Fibroblast of lung (primary cell): ENCODE measurements around the gene PYURF. TPM values are rescaled to one million over a fixed set of nuclear protein-coding genes. Genes with fewer than 3 reads are reported as not detected.

ENCODE experiments used
- DNase-seq, 2 donors: peaks; one replicate each; pipeline versions ENCODE4 v3.0.0 to v3.0.0-alpha.2; 2010; ENCODE audit warnings: low read depth in 2 of 2
- H2AFZ ChIP-seq: 2 replicates; pipeline ENCODE4 v1.5.1; 2012; ENCODE audit warnings: low read length, control low read depth, inconsistent platforms
- H3K27ac ChIP-seq: 2 replicates; pipeline ENCODE4 v1.5.1; 2011; ENCODE audit warnings: low read length, control low read depth; ENCODE audit not compliant: insufficient read depth
- H3K27me3 ChIP-seq: 2 replicates; pipeline ENCODE4 v1.5.1; 2011; ENCODE audit warnings: mild to moderate bottlenecking, low read length; ENCODE audit not compliant: control insufficient read depth, insufficient read depth
- H3K36me3 ChIP-seq: 2 replicates; pipeline ENCODE4 v1.5.1; 2011; ENCODE audit warnings: low read length; ENCODE audit not compliant: control insufficient read depth, insufficient read depth
- H3K4me1 ChIP-seq: 2 replicates; pipeline ENCODE4 v1.5.1; 2011; ENCODE audit warnings: low read length; ENCODE audit not compliant: control insufficient read depth, insufficient read depth; ENCODE audit errors: extremely low read depth
- H3K4me2 ChIP-seq: 2 replicates; pipeline ENCODE4 v1.5.1; 2011; ENCODE audit warnings: low read length, control low read depth; ENCODE audit not compliant: insufficient read depth; ENCODE audit errors: extremely low read depth
- H3K4me3 ChIP-seq, 4 experiments: fragments of 200-600 bp in 1 of 4; sonication (generic) in 1 of 4; replicated peaks in 1 of 4; 2 replicates each; pipeline ENCODE4 v1.5.1; 2011 to 2016; ENCODE audit warnings: low read length in 4 of 4, low read depth in 3 of 4, mild to moderate bottlenecking in 3 of 4, control low read depth in 2 of 4, inconsistent platforms in 1 of 4, mixed read lengths in 1 of 4; ENCODE audit not compliant: insufficient read depth in 1 of 4; ENCODE audit errors: control extremely low read depth in 1 of 4
- H3K79me2 ChIP-seq: 2 replicates; pipeline ENCODE4 v1.5.1; 2012; ENCODE audit warnings: mild to moderate bottlenecking, low read length, inconsistent platforms; ENCODE audit not compliant: control insufficient read depth, insufficient read depth
- H3K9ac ChIP-seq: 2 replicates; pipeline ENCODE4 v1.5.1; 2011; ENCODE audit warnings: mild to moderate bottlenecking, low read length, control low read depth; ENCODE audit not compliant: insufficient read depth
- H3K9me3 ChIP-seq: 2 replicates; pipeline ENCODE4 v1.5.1; 2012; ENCODE audit warnings: low read depth, low read length; ENCODE audit not compliant: control insufficient read depth, insufficient read depth
- H4K20me1 ChIP-seq: 2 replicates; pipeline ENCODE4 v1.5.1; 2011; ENCODE audit warnings: low read length; ENCODE audit not compliant: control insufficient read depth, insufficient read depth; ENCODE audit errors: extremely low read depth
- EZH2 ChIP-seq: IDR thresholded peaks from 2 replicates; pipeline ENCODE4 v1.5.1; 2012; ENCODE audit warnings: low read length, control low read depth, mild to moderate bottlenecking; ENCODE audit errors: missing control alignments
- polyA plus RNA-seq, 2 donors: library from polyadenylated mRNA; depleted of rRNA in 1 of 2; stranded (reverse) in 1 of 2; unstranded in 1 of 2; fragments of >200 nt; gene quantifications; 2 replicates each; pipeline ENCODE4 v1.2.1, GENCODE V29; 2011 to 2012; ENCODE audit warnings: missing spikeins in 1 of 2
- total RNA-seq: library from RNA; depleted of rRNA; stranded (reverse); fragments of >200 nt; gene quantifications from 2 replicates; pipeline ENCODE4 v1.2.1, GENCODE V29; 2014
- TF ChIP-seq, protein P1 (sequence below), 2 donors: IDR thresholded peaks in 1 of 2; conservative IDR thresholded peaks in 1 of 2; 1 replicate in 1 of 2; 2 replicates in 1 of 2; pipeline ENCODE4 v1.5.1; 2011 to 2012; ENCODE audit warnings: low read length in 2 of 2, control low read depth in 1 of 2, inconsistent platforms in 1 of 2, low read depth in 1 of 2, mild to moderate bottlenecking in 1 of 2

The PYURF gene
- total and polyA plus RNA-seq, 2 donors (not counting 1 experiment from before 2014, with no cell fraction given): 91.3 to 102 TPM

GRCh38 chr4:88531549-88531948 is 8.0 kb upstream of the PYURF start:
- H3K4me3 ChIP-seq: no peak overlapping the region
- peak overlapping the region; percentile 65 for H2AFZ ChIP-seq
- no peaks in the 10 kb centered on the region for H3K27me3 ChIP-seq
- H3K9ac ChIP-seq: no peak overlapping the region
- no peaks in the 10 kb centered on the region for H3K9me3 ChIP-seq
- peaks cover 3% of the 10 kb centered on the region for H3K79me2 ChIP-seq
- no peak overlapping the region for H3K27ac ChIP-seq
- no peaks in the 10 kb centered on the region for H3K36me3 ChIP-seq
- H3K4me1 ChIP-seq: peaks cover 12% of the 10 kb centered on the region
- H3K4me2 ChIP-seq: peak overlapping the region; percentile 18
- no peaks in the 10 kb centered on the region for H4K20me1 ChIP-seq
- no peak for TF ChIP-seq EZH2
- TF ChIP-seq, protein P1, sequence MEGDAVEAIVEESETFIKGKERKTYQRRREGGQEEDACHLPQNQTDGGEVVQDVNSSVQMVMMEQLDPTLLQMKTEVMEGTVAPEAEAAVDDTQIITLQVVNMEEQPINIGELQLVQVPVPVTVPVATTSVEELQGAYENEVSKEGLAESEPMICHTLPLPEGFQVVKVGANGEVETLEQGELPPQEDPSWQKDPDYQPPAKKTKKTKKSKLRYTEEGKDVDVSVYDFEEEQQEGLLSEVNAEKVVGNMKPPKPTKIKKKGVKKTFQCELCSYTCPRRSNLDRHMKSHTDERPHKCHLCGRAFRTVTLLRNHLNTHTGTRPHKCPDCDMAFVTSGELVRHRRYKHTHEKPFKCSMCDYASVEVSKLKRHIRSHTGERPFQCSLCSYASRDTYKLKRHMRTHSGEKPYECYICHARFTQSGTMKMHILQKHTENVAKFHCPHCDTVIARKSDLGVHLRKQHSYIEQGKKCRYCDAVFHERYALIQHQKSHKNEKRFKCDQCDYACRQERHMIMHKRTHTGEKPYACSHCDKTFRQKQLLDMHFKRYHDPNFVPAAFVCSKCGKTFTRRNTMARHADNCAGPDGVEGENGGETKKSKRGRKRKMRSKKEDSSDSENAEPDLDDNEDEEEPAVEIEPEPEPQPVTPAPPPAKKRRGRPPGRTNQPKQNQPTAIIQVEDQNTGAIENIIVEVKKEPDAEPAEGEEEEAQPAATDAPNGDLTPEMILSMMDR (conservative IDR thresholded peaks at IDR 0.05 in 1 of 2, IDR thresholded peaks at IDR 0.05 in 1 of 2; ENCODE audit: low read depth in 1 of 2, low read length in 2 of 2): no peak
- peak in 1 of 2 donors; percentile 8 for DNase-seq

GRCh38 chr4:88528861-88529260 is 5.3 kb upstream of the PYURF start:
- Histone ChIP-seq H3K4me2 (no peak overlapping the region), H3K27ac (no peak overlapping the region), H3K79me2 (peaks cover 5% of the 10 kb centered on the region), H3K4me1 (peaks cover 14% of the 10 kb centered on the region), H3K36me3 (no peaks in the 10 kb centered on the region), H2AFZ (peak overlapping the region; percentile 28), H4K20me1 (no peaks in the 10 kb centered on the region), H3K4me3 (no peak overlapping the region), H3K9ac (no peak overlapping the region), H3K9me3 (no peaks in the 10 kb centered on the region), H3K27me3 (no peaks in the 10 kb centered on the region)
- peak in 1 of 2 donors; percentile 42 for DNase-seq
- TF ChIP-seq, protein P1 (conservative IDR thresholded peaks at IDR 0.05 in 1 of 2, IDR thresholded peaks at IDR 0.05 in 1 of 2; ENCODE audit: low read depth in 1 of 2, low read length in 2 of 2): no peak
- no peak for TF ChIP-seq EZH2

GRCh38 chr4:88527787-88528186 is 4.2 kb upstream of the PYURF start:
- H3K79me2 ChIP-seq: peaks cover 13% of the 10 kb centered on the region
- H3K9ac ChIP-seq: no peak overlapping the region
- H4K20me1 ChIP-seq: no peaks in the 10 kb centered on the region
- H3K9me3 ChIP-seq: no peaks in the 10 kb centered on the region
- no peak overlapping the region for H3K4me3 ChIP-seq
- H2AFZ ChIP-seq: no peak overlapping the region
- TF ChIP-seq EZH2: no peak
- TF ChIP-seq, protein P1 (conservative IDR thresholded peaks at IDR 0.05 in 1 of 2, IDR thresholded peaks at IDR 0.05 in 1 of 2; ENCODE audit: low read depth in 1 of 2, low read length in 2 of 2): no peak
- peaks cover 9% of the 10 kb centered on the region for H3K4me1 ChIP-seq
- DNase-seq: no peak
- no peaks in the 10 kb centered on the region for H3K27me3 ChIP-seq
- no peak overlapping the region for H3K27ac ChIP-seq
- H3K36me3 ChIP-seq: no peaks in the 10 kb centered on the region
- no peak overlapping the region for H3K4me2 ChIP-seq
